Uterus (tissue), 2 donors: ENCODE data around the gene ART4.

Experiments
- POLR2A ChIP-seq, 2 donors: fragments of 450-650 bp; IDR thresholded peaks; one replicate each; pipeline ENCODE4 v1.6.1; 2016; ENCODE audit warnings: antibody characterized with exemption in 2 of 2, mild to moderate bottlenecking in 1 of 2, moderate library complexity in 1 of 2
- TF ChIP-seq, protein P1 (sequence below), 4 experiments: fragments of 200-600 bp in 2 of 4; fragments of 450-650 bp in 2 of 4; sonication (generic) in 2 of 4; IDR thresholded peaks; one replicate each; pipeline ENCODE4 v1.5.1; 2016 to 2019; ENCODE audit warnings: antibody characterized with exemption in 4 of 4, mild to moderate bottlenecking in 2 of 4, moderate library complexity in 1 of 4

DNA sequence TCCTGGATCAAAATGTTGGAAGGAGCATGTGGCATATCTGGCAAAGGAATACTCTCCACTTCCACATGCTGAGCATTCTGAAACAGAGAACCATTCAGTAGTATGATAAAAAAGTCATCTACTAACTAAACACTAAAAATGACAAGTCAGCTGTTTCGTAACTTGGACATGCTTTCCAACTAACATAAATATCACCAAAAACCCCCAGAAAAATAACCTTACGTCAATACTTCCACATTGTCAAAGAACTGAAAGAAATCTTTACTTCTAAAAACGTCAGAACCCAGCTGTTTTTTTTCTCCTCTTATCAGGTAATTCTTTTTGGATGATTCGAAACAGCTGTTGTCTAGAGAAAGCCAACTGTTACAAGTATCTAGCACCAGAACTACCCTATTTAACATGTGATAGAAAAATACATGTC lies 48.3 kb downstream of the ART4 start:
- TF ChIP-seq, protein P1, sequence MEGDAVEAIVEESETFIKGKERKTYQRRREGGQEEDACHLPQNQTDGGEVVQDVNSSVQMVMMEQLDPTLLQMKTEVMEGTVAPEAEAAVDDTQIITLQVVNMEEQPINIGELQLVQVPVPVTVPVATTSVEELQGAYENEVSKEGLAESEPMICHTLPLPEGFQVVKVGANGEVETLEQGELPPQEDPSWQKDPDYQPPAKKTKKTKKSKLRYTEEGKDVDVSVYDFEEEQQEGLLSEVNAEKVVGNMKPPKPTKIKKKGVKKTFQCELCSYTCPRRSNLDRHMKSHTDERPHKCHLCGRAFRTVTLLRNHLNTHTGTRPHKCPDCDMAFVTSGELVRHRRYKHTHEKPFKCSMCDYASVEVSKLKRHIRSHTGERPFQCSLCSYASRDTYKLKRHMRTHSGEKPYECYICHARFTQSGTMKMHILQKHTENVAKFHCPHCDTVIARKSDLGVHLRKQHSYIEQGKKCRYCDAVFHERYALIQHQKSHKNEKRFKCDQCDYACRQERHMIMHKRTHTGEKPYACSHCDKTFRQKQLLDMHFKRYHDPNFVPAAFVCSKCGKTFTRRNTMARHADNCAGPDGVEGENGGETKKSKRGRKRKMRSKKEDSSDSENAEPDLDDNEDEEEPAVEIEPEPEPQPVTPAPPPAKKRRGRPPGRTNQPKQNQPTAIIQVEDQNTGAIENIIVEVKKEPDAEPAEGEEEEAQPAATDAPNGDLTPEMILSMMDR (IDR thresholded peaks at IDR 0.05), result no peak
- TF ChIP-seq POLR2A (IDR thresholded peaks at IDR 0.05), result no peak
